ENCODE data around the gene TENM4. TPM values are rescaled to one million over a fixed set of nuclear protein-coding genes. Genes with fewer than 3 reads are reported as not detected.

Gene TENM4
- total and polyA plus RNA-seq, 4 donors: 24.8 to 70.5 (median 38.1) TPM

- H3K4me1 ChIP-seq (ENCODE audit: control insufficient read depth, insufficient read depth, low read length): peaks cover 28% of the 10 kb centered on the region
- no peaks in the 10 kb centered on the region for H3K27me3 ChIP-seq (ENCODE audit: control insufficient read depth, insufficient read depth, low read length)
- no peak overlapping the region for H3K4me3 ChIP-seq (ENCODE audit: low read depth, low read length)
- 59% methylated on average over 2 of the region's 3 CpGs for WGBS (ENCODE audit: insufficient coverage)
- DNase-seq (ENCODE audit: low read depth in 4 of 6, low spot score in 6 of 6): no peak
- no peaks in the 10 kb centered on the region for H3K9me3 ChIP-seq (ENCODE audit: control insufficient read depth, insufficient read depth, low read length)
- H3K27ac ChIP-seq (ENCODE audit: low read depth, low read length): peak overlapping the region; percentile 52
- H3K36me3 ChIP-seq (ENCODE audit: control insufficient read depth, insufficient read depth, low read length): no peaks in the 10 kb centered on the region
Measured at GRCh38 chr11:79242616-79243015, 198.2 kb downstream of the TENM4 start.

- no peak overlapping the region for H3K4me3 ChIP-seq (ENCODE audit: low read depth, low read length)
- WGBS (ENCODE audit: insufficient coverage): 49% methylated on average over 3 of the region's 7 CpGs
- H3K27ac ChIP-seq (ENCODE audit: low read depth, low read length): no peak overlapping the region
- peaks cover 34% of the 10 kb centered on the region for H3K4me1 ChIP-seq (ENCODE audit: control insufficient read depth, insufficient read depth, low read length)
- H3K27me3 ChIP-seq (ENCODE audit: control insufficient read depth, insufficient read depth, low read length): no peaks in the 10 kb centered on the region
- no peaks in the 10 kb centered on the region for H3K36me3 ChIP-seq (ENCODE audit: control insufficient read depth, insufficient read depth, low read length)
- no peak for DNase-seq (ENCODE audit: low read depth in 4 of 6, low spot score in 6 of 6)
- H3K9me3 ChIP-seq (ENCODE audit: control insufficient read depth, insufficient read depth, low read length): no peaks in the 10 kb centered on the region
Measured at GRCh38 chr11:79241852-79242241, 199.0 kb downstream of the TENM4 start.

DNA sequence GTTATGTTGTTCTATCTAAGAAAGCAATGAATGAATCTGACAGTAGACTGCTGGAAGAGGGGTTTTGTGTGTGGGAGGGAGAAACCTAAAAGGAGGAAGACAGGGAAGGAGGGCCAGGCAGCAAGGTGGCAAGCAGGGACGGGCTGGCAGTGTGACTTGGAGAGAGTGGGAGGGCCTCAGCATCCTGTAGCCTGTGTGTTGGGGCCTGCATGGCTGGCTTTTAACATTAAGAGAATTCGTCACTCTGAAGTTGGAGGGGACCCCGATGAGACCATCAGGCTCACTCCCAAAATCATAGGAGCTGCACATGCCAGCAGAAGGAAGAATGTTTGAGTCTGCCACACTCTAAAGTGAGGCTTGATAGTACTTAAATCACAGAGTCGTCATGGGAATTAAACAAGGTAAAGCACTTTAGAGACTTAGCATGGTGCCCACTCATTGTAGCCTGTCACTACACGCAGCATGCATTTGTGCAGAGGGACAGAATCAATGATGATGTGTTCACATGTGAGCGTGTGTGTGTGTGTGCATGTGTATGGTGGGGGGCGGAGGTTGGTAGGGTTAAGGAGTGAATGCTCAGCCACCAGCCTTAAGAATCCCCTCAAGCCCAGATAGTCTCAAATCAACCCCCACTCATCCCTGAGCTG, 199.5 kb downstream of the TENM4 start:
- no peak overlapping the region for H3K4me3 ChIP-seq (ENCODE audit: low read depth, low read length)
- H3K9me3 ChIP-seq (ENCODE audit: control insufficient read depth, insufficient read depth, low read length): no peaks in the 10 kb centered on the region
- H3K36me3 ChIP-seq (ENCODE audit: control insufficient read depth, insufficient read depth, low read length): no peaks in the 10 kb centered on the region
- WGBS (ENCODE audit: insufficient coverage): 64% methylated on average over 4 of the region's 7 CpGs
- peaks cover 34% of the 10 kb centered on the region for H3K4me1 ChIP-seq (ENCODE audit: control insufficient read depth, insufficient read depth, low read length)
- DNase-seq (ENCODE audit: low read depth in 4 of 6, low spot score in 6 of 6): peak in 1 of 6 donors; percentile 26
- no peak overlapping the region for H3K27ac ChIP-seq (ENCODE audit: low read depth, low read length)
- no peaks in the 10 kb centered on the region for H3K27me3 ChIP-seq (ENCODE audit: control insufficient read depth, insufficient read depth, low read length)

DNA sequence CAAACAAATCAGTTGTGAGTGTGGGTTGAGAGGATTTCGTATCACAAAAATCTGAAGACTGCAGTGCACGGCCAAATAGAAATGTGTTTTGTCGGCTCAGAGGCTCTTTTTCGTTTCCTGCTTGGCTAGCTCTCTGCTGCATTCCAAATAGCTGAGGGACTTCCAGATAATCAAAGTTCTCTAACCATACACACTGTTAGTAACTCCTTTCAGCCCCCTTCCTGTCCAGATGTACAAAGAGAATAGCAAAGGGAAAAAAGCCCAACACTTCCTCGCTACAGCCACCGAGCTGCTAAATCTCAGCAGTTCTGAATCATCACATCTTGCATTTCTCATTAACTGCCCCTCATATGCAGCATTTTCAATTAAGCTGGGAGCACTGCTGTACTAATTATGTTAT, 203.1 kb downstream of the TENM4 start:
- 39% methylated on average over 3 of the region's 6 CpGs for WGBS (ENCODE audit: insufficient coverage)
- Histone ChIP-seq H3K9me3 (ENCODE audit: control insufficient read depth, insufficient read depth, low read length) (no peaks in the 10 kb centered on the region), H3K27ac (ENCODE audit: low read depth, low read length) (peak overlapping the region; percentile 72), H3K4me3 (ENCODE audit: low read depth, low read length) (no peak overlapping the region), H3K27me3 (ENCODE audit: control insufficient read depth, insufficient read depth, low read length) (no peaks in the 10 kb centered on the region), H3K4me1 (ENCODE audit: control insufficient read depth, insufficient read depth, low read length) (peaks cover 18% of the 10 kb centered on the region), H3K36me3 (ENCODE audit: control insufficient read depth, insufficient read depth, low read length) (no peaks in the 10 kb centered on the region)
- DNase-seq (ENCODE audit: low read depth in 4 of 6, low spot score in 6 of 6): peak in 2 of 6 donors; percentile 64 to 91

DNA sequence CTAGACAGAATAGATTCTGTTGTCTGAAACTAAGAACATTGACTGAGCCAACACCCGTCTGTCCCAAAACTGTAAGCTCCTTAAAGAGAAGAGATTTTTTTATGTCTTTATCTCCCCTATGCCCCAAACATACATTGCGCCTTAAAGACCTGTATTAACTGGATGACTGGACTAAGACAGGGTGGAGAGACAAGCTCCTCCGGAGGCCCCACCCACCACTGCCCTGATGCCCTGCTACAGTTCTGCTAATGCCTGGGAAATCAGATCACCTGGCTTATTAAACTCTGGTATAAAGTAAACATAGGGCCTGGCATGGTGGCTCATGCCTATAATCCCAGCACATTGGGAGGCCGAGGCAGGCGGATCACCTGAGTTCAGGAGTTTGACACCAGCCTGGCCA, 203.7 kb downstream of the TENM4 start:
- Histone ChIP-seq H3K9me3 (ENCODE audit: control insufficient read depth, insufficient read depth, low read length) (no peaks in the 10 kb centered on the region), H3K36me3 (ENCODE audit: control insufficient read depth, insufficient read depth, low read length) (no peaks in the 10 kb centered on the region), H3K27ac (ENCODE audit: low read depth, low read length) (no peak overlapping the region), H3K27me3 (ENCODE audit: control insufficient read depth, insufficient read depth, low read length) (no peaks in the 10 kb centered on the region), H3K4me1 (ENCODE audit: control insufficient read depth, insufficient read depth, low read length) (peaks cover 18% of the 10 kb centered on the region), H3K4me3 (ENCODE audit: low read depth, low read length) (no peak overlapping the region)
- DNase-seq (ENCODE audit: low read depth in 4 of 6, low spot score in 6 of 6): no peak
- no CpG with 5 or more reads among the region's 5 CpGs for WGBS (ENCODE audit: insufficient coverage)

DNA sequence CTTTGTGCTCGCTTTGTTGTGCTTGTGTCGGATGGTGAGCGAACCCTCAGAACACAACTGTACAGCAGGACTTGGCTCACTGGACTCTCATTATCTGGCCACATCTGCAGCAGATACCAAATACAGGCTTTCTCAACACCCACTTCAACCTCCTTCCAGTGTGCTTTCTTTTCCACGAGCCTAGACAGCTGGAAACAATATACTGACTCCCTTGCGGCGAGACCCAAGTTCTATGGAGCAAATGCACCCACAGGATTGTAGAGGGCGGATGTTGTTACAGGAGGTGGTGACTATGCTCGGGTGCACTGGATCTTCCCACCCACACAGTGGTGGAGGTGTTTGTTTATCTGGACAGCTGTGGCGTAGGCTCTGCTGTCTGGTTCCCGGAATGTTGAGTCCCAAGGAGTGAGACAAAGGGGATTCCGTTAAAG, 204.3 kb downstream of the TENM4 start:
- H3K4me1 ChIP-seq (ENCODE audit: control insufficient read depth, insufficient read depth, low read length): peaks cover 14% of the 10 kb centered on the region
- peak in 1 of 6 donors; percentile 44 for DNase-seq (ENCODE audit: low read depth in 4 of 6, low spot score in 6 of 6)
- H3K36me3 ChIP-seq (ENCODE audit: control insufficient read depth, insufficient read depth, low read length): no peaks in the 10 kb centered on the region
- 64% methylated on average over 6 of the region's 11 CpGs for WGBS (ENCODE audit: insufficient coverage)
- no peak overlapping the region for H3K4me3 ChIP-seq (ENCODE audit: low read depth, low read length)
- H3K27me3 ChIP-seq (ENCODE audit: control insufficient read depth, insufficient read depth, low read length): no peaks in the 10 kb centered on the region
- no peaks in the 10 kb centered on the region for H3K9me3 ChIP-seq (ENCODE audit: control insufficient read depth, insufficient read depth, low read length)
- H3K27ac ChIP-seq (ENCODE audit: low read depth, low read length): peak overlapping the region; percentile 0

GRCh38 chr11:79235696-79236095, 205.1 kb downstream of the TENM4 start:
- no peaks in the 10 kb centered on the region for H3K9me3 ChIP-seq (ENCODE audit: control insufficient read depth, insufficient read depth, low read length)
- DNase-seq (ENCODE audit: low read depth in 4 of 6, low spot score in 6 of 6): no peak
- H3K36me3 ChIP-seq (ENCODE audit: control insufficient read depth, insufficient read depth, low read length): no peaks in the 10 kb centered on the region
- no peak overlapping the region for H3K4me3 ChIP-seq (ENCODE audit: low read depth, low read length)
- 90% methylated on average over 2 of the region's 6 CpGs for WGBS (ENCODE audit: insufficient coverage)
- no peaks in the 10 kb centered on the region for H3K27me3 ChIP-seq (ENCODE audit: control insufficient read depth, insufficient read depth, low read length)
- no peak overlapping the region for H3K27ac ChIP-seq (ENCODE audit: low read depth, low read length)
- peaks cover 13% of the 10 kb centered on the region for H3K4me1 ChIP-seq (ENCODE audit: control insufficient read depth, insufficient read depth, low read length)

- no peaks in the 10 kb centered on the region for H3K9me3 ChIP-seq (ENCODE audit: control insufficient read depth, insufficient read depth, low read length)
- no peaks in the 10 kb centered on the region for H3K27me3 ChIP-seq (ENCODE audit: control insufficient read depth, insufficient read depth, low read length)
- 79% methylated on average over 3 of the region's 5 CpGs for WGBS (ENCODE audit: insufficient coverage)
- no peak overlapping the region for H3K4me3 ChIP-seq (ENCODE audit: low read depth, low read length)
- no peak overlapping the region for H3K27ac ChIP-seq (ENCODE audit: low read depth, low read length)
- no peaks in the 10 kb centered on the region for H3K36me3 ChIP-seq (ENCODE audit: control insufficient read depth, insufficient read depth, low read length)
- no peak for DNase-seq (ENCODE audit: low read depth in 4 of 6, low spot score in 6 of 6)
- peaks cover 13% of the 10 kb centered on the region for H3K4me1 ChIP-seq (ENCODE audit: control insufficient read depth, insufficient read depth, low read length)
Measured at GRCh38 chr11:79232346-79232745, 208.5 kb downstream of the TENM4 start.

- no peak for DNase-seq (ENCODE audit: low read depth in 4 of 6, low spot score in 6 of 6)
- Histone ChIP-seq H3K27me3 (ENCODE audit: control insufficient read depth, insufficient read depth, low read length) (no peaks in the 10 kb centered on the region), H3K9me3 (ENCODE audit: control insufficient read depth, insufficient read depth, low read length) (no peaks in the 10 kb centered on the region), H3K27ac (ENCODE audit: low read depth, low read length) (no peak overlapping the region), H3K36me3 (ENCODE audit: control insufficient read depth, insufficient read depth, low read length) (no peaks in the 10 kb centered on the region), H3K4me3 (ENCODE audit: low read depth, low read length) (no peak overlapping the region), H3K4me1 (ENCODE audit: control insufficient read depth, insufficient read depth, low read length) (peaks cover 10% of the 10 kb centered on the region)
- 90% methylated on average over 1 of the region's 1 CpG for WGBS (ENCODE audit: insufficient coverage)
Measured at GRCh38 chr11:79229047-79229446, 211.8 kb downstream of the TENM4 start.
